GM08714 (cell line): Measurements from ENCODE around the gene PHRF1.

Source experiments
- H3K4me3 ChIP-seq: fragments of 200-500 bp; sonication (Bioruptor generic); 2 replicates; pipeline ENCODE4 v1.5.1; 2014; ENCODE audit warnings: mild to moderate bottlenecking, low read length, inconsistent platforms
- ZNF274 ChIP-seq: IDR thresholded peaks from 2 replicates; pipeline ENCODE4 v1.6.1; 2012; ENCODE audit warnings: mild to moderate bottlenecking, low read depth, low read length

PHRF1 gene

DNA sequence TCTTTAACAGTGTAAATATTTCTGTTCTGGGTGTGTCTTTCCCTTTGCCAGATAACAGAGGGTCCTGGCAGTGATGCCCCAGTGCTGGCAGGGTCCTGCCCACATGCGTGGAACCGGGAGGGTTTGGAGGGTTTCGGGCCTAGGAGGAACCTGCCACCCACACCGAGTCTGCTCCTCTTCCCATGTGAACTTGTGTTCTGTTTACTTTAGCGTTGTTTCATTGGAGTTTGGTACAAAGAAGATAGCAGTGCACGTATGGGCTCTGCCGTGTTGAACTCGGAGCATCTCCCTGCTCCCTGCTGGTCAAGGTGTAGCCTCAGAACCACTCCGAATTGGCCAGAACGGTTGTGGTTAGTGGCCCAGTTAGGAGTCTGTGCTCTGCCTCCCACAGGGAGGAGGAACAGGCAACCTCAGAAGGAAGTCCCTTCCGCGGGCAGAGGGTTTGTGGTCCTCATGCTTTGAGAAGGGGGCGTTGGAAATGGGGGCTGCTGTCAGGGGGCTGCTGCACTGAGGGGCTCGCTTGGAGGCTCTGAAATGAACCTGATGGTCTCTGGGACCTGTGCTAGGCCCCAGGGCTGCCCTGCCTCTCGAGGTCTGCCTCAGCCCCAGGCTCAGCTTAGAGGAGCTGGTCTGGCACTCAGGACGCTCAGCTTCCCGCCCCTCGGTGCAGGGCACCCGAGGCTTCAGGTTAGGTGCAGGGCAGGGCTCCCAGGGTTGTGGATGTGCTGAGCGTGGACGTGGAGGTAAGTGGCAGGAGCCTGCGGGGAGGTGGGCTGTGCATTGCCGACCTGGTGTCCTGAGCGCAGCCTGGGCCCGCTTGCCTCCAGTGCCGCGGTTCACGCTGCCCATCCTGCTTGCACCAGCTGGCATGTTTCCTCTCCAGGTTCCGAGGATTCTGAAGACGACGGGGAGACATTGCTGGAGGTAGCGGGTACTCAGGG lies 10.4 kb downstream of the PHRF1 start:
- TF ChIP-seq ZNF274, result no peak
- H3K4me3 ChIP-seq, result no peak overlapping the region

GRCh38 chr11:587546-587945 lies 11.3 kb downstream of the PHRF1 start:
- TF ChIP-seq ZNF274, result no peak

GRCh38 chr11:587978-588380 lies 11.7 kb downstream of the PHRF1 start:
- H3K4me3 ChIP-seq, result no peak overlapping the region
- TF ChIP-seq ZNF274, result no peak

More at GRCh38 chr11:587546-587945, 11.3 kb downstream of the PHRF1 start:
- H3K4me3 ChIP-seq, result no peak overlapping the region

DNA sequence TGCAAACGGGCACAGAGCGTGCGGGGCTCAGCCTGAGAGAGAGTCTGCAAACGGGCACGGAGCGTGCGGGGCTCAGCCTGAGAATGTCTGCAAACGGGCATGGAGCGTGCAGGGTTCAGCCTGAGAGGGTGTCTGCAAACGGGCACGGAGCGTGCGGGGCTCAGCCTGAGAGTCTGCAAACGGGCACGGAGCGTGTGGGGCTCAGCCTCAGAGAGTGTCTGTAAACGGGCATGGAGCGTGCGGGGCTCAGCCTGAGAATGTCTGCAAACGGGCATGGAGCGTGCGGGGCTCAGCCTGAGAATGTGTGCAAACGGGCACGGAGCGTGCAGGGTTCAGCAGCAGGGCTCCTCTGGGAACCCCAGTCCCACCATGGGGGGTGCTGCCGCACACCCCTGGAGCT lies 13.5 kb downstream of the PHRF1 start:
- TF ChIP-seq ZNF274, result no peak
- no peak overlapping the region for H3K4me3 ChIP-seq

DNA sequence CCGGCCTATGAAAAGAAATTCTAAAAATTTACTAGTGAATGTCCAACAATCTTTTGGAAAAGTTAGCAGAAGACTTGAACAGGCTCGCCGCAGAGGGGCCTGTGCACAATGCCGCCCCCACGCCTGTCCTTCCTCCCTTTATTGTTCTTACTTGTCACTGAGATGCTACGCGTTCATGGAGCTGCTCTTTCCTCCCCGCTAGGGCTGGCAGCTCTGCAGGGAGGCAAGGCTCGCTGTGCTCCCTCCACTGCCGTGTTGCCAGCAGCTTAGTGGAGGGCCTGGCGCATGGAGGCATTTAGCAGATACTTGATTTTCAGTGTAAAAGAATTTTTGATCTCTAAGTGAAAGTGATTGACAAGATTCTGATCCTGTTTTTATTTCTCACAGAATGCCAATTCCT lies 14.7 kb downstream of the PHRF1 start:
- TF ChIP-seq ZNF274, result no peak
- H3K4me3 ChIP-seq, result no peak overlapping the region

DNA sequence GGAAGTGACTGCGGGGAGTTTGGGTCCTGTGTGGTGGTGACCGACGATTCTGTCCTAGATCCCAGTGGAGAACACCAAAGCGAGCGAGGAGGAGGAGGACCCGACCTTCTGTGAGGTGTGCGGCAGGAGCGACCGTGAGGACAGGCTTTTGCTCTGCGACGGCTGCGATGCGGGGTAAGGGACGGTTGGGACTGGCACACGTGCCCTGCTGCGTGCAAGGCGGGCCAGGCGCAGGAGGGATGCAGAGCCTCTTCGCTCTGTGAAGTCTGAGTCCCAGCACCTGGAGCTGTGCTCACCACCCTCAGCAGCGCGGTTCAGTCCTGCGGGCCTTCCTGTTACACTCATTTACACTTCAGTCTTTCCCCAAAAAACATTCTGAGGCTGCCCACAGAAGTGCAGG lies 16.2 kb downstream of the PHRF1 start:
- no peak overlapping the region for H3K4me3 ChIP-seq
- no peak for TF ChIP-seq ZNF274

DNA sequence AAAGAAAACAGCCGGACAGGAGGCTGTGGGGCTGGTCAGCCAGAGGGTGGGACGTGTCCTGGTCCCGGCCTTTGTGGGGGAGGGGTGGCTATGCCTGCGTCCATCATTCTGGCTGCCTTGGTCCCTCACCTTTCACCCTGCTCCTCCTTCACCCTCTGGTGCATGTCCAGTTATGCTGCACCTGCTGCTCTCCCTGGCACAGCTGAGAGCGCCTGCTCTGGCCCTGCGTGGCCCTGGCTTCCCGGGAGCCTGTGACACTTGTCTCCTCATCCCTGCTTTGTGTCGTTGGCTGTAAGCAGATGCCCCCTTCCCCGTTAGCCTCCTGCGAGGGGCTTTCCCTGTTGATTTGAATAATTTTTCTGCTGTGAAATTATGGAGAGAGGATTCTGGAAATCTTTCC lies 16.6 kb downstream of the PHRF1 start:
- no peak for TF ChIP-seq ZNF274
- no peak overlapping the region for H3K4me3 ChIP-seq

- TF ChIP-seq ZNF274, result no peak
- H3K4me3 ChIP-seq, result no peak overlapping the region
Observed at GRCh38 chr11:593347-593746, 17.1 kb downstream of the PHRF1 start.

DNA sequence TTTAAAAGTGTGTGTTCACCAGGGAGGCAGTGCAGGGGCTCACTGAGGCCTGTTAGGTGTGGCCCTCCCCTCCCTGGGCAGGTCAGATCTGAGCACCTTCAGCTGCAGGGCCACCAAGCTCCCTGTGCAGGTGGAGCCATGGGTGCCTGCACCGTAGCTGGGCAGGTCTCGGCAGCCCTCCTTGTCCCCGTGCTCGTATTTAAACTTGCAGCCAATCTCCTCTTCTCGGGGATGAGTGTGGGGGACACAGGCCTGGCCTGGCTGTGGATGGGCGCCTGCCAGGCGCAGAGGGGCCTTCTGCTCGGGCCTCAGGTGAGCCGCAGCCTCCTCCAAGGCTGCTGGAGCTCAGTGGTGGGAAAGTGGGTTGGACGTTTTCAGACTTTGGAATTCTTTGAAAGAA lies 19.1 kb downstream of the PHRF1 start:
- H3K4me3 ChIP-seq, result no peak overlapping the region
- TF ChIP-seq ZNF274, result no peak

- no peak for TF ChIP-seq ZNF274
- no peak overlapping the region for H3K4me3 ChIP-seq
Observed at GRCh38 chr11:596374-596773, 20.1 kb downstream of the PHRF1 start.

GRCh38 chr11:597166-597725 lies 21.0 kb downstream of the PHRF1 start:
- no peak for TF ChIP-seq ZNF274

GRCh38 chr11:598005-598680 lies 21.9 kb downstream of the PHRF1 start:
- TF ChIP-seq ZNF274, result no peak

More at GRCh38 chr11:597166-597725, 21.0 kb downstream of the PHRF1 start:
- no peak overlapping the region for H3K4me3 ChIP-seq

DNA sequence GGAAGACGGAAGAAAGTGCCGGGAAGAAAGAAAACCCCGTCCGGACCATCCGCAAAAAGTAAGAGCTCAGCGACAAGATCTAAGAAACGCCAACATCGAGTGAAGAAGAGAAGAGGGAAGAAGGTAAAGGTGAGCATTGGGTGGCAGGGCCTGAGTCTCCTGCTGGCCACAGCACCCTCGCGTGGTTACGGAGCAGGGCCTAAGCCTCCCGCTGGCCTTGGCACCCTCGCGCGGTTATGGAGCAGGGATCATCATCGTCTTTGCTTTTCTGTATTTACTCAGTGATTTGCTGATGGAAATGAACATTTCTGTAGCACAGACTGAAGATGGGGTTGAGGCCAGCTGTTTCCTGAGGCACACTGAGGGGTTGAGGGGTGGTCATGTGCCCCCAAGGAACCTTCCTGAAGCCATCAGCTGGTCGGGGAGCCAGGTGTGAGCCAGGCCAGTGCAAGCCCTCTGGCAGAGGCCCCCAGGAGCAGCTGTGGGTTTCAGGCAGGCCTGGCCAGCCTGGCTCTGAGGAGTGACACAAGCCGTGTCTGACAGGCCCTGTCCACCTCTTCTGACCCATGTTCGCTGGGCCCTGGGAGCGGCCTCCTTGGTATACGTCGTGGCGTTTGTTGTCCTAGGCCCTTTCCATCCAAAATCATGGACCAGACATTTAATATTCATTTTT lies 25.4 kb downstream of the PHRF1 start:
- H3K4me3 ChIP-seq, result no peak overlapping the region
- no peak for TF ChIP-seq ZNF274

More at GRCh38 chr11:598005-598680, 21.9 kb downstream of the PHRF1 start:
- H3K4me3 ChIP-seq, result no peak overlapping the region

- no peak for TF ChIP-seq ZNF274
- no peak overlapping the region for H3K4me3 ChIP-seq
Observed at GRCh38 chr11:603154-603553, 26.9 kb downstream of the PHRF1 start.
